Measurements from ENCODE around the gene UVSSA.

UVSSA gene

DNA sequence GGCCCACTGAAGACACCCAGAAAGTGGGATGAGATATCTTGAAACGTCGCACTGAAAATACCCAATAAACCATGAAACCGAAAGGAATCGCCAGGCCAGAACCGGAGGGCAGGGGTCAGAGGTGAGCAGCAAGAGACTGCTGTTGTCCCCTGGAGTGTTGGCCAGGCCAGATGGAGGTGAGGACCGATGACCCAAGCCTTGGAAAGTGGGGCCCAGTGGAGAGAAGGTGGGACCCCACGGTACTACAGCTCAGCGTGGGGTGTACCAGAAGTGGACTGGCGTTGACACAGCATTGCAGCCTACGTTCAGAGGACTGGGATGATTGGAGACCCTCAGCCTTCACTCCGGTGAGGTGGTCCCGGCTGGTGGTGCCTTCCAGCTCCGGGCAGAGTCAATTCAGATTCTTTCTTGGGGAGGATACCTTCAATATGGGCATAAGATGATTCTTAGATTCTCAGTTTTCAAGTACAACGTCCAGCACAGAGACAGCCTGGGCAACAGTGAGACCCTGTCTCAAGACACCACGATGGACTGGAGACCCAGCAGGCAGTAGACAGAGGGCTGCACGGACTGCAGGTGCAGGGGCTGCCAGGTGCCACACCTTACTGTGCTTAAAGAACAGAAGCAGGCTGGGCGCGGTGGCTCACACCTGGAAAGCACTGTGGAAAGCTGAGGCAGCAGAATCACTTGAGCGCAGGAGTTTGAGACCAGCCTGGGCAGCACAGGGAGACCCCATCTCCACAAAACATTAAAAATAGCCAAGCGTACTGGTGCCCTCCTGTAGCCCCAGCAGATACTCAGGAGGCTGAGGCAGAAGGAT lies 34.0 kb upstream of the UVSSA start:
- H3K27ac ChIP-seq: no peak overlapping the region
- TF ChIP-seq ZFX (IDR thresholded peaks at IDR 0.05; ENCODE audit: borderline replicate concordance): no peak
- no peak for TF ChIP-seq CTCF (IDR thresholded peaks at IDR 0.05)

DNA sequence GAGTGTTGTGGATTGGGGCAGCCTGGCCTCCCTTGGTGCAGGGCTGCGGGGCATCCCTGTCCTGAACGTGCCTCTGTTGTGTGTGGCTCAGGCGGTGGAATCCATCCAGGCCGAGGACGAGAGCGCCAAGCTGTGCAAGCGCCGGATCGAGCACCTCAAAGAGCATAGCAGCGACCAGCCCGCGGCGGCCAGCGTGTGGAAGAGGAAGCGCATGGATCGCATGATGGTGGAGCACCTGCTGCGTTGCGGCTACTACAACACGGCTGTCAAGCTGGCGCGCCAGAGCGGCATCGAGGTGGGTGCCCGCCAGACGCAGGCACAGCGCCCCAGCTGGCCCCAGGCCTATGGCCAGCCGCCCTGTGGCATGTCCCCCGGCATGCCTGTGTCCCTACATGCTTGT lies 31.7 kb upstream of the UVSSA start:
- H3K27ac ChIP-seq: no peak overlapping the region
- TF ChIP-seq ZFX (IDR thresholded peaks at IDR 0.05; ENCODE audit: borderline replicate concordance) (no peak), CTCF (IDR thresholded peaks at IDR 0.05) (no peak)

DNA sequence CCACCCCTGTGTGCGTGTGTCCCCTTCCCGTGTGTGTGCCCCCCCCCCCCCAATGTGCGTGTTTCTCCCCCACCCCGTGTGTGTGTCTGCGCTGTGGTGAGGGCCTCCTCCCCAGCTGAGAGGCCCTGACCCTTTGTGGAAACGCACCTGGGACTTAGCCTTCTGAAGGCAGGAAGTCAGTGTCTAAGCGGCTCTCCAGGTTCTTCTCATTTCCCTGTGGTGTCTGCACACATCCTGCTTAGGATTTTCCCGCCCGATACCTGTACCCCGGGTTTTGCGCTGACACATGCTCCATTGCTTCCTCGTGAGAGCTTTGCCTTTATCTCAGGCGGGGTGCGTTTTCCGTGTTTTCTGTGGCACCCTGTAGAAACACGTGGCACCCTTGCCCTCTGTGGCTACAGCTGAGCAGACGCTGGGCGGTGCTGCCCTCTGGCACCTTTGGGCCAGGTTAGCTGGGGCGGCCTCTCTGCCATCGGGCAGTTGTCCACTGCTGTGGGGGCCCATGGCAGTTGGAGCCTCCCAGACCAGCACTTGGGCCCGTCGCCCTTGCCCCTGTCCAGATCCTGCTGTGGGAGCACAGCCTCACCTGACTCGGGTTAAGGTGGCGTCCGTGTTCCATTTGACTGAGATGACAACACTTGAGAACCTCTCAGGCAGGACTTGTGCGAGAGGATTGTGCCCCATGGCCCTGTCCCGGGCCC lies 31.0 kb upstream of the UVSSA start:
- TF ChIP-seq ZFX (IDR thresholded peaks at IDR 0.05; ENCODE audit: borderline replicate concordance): no peak
- TF ChIP-seq CTCF (IDR thresholded peaks at IDR 0.05): no peak
- no peak overlapping the region for H3K27ac ChIP-seq

DNA sequence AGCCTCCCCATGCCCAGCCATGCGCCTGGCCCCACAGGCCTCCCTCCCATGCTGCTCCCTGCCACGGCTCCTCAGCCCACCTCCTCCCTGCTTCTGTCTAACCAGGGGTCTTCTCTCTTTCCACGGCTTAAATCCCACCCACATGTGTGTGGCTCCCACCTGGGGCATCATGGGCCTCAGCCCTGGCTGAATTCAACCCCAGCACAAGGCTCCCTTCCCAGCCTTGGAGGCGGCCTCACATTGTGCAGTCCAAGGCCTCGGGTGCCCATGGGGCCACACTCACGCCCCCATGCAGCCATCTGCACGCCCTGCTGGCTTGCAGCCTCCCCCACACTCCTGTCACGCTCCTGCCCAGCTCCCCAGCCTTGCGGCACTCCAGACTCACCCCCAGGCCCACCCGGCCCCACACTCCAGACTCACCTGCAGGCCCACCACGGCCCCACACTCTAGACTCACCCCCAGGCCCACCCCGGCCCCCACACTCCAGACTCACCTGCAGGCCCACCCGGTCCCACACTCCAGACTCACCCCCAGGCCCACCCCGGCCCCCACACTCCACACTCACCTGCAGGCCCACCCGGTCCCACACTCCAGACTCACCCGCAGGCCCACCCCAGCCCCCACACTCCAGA lies 30.4 kb upstream of the UVSSA start:
- TF ChIP-seq ZFX (IDR thresholded peaks at IDR 0.05; ENCODE audit: borderline replicate concordance) (no peak), CTCF (IDR thresholded peaks at IDR 0.05) (no peak)
- no peak overlapping the region for H3K27ac ChIP-seq

GRCh38 chr4:1317177-1318045 lies 29.6 kb upstream of the UVSSA start:
- TF ChIP-seq CTCF (IDR thresholded peaks at IDR 0.05): no peak
- TF ChIP-seq ZFX (IDR thresholded peaks at IDR 0.05; ENCODE audit: borderline replicate concordance): no peak
- H3K27ac ChIP-seq: no peak overlapping the region

DNA sequence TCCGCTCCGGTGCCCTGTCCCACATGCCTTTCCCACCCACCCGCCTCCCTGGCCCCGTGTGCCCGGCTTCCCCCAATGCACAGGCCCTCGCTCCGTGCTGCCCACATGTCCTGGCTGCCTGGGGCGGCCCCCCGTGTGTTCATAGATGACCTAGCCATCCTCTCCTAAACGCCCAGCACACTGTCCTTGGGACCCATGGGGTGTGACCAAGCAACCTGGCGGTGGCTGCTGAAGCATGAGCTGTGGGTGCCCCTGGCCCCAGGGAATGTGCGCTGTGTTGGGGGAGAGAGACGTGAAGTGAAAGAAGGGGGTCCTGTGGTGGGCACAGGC lies 29.0 kb upstream of the UVSSA start:
- H3K27ac ChIP-seq: no peak overlapping the region
- TF ChIP-seq CTCF (IDR thresholded peaks at IDR 0.05): no peak
- TF ChIP-seq ZFX (IDR thresholded peaks at IDR 0.05; ENCODE audit: borderline replicate concordance): no peak
